Activated naive CD8-positive, alpha-beta T cell (primary cell): ENCODE results near the gene NFILZ.
"Not testable (repeated sequence)": the region's sequence is repeated elsewhere in the genome, so short reads cannot be mapped to it uniquely, and the experiment has no call there.

Experiments
- H3K27ac Mint-ChIP-seq: one replicate; pipeline ENCODE4 v1.8.0; 2021; ENCODE audit warnings: mixed read lengths
- H3K27me3 Mint-ChIP-seq: one replicate; pipeline ENCODE4 v1.8.0; 2021; ENCODE audit warnings: mixed read lengths
- H3K36me3 Mint-ChIP-seq: one replicate; pipeline ENCODE4 v1.8.0; 2021; ENCODE audit warnings: mixed read lengths
- H3K4me1 Mint-ChIP-seq: one replicate; pipeline ENCODE4 v1.8.0; 2021; ENCODE audit warnings: low read depth, mixed read lengths
- H3K4me3 Mint-ChIP-seq: one replicate; pipeline ENCODE4 v1.8.0; 2021; ENCODE audit warnings: mild to moderate bottlenecking, mixed read lengths
- H3K9me3 Mint-ChIP-seq: one replicate; pipeline ENCODE4 v1.8.0; 2021; ENCODE audit warnings: low read depth, mixed read lengths

Gene NFILZ

DNA sequence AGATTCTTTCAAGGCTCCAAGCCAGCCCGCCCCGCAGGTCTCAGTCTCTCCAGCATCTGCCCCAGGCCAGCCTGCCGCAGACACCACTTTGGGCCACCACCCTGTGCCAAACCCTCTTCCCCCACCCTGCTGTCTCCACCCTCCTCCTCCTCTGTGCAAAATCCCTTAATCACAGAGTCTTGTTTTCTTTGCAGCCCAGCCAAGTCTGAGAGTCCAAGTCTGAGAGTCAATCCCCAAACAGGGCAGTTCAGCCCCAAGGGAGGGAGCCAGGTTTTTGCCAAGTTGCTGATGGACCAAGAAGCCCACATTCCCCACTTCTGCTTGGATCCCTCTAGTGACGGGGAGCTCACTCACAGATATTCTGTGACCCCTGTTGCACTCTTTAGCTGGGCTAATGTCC, 23.0 kb upstream of the NFILZ start:
- peaks cover 22% of the 10 kb centered on the region for H3K4me1 Mint-ChIP-seq
- no peak overlapping the region for H3K4me3 Mint-ChIP-seq
- H3K9me3 Mint-ChIP-seq = no peaks in the 10 kb centered on the region
- H3K27me3 Mint-ChIP-seq = no peaks in the 10 kb centered on the region
- H3K36me3 Mint-ChIP-seq = peaks cover 6% of the 10 kb centered on the region
- H3K27ac Mint-ChIP-seq = no peak overlapping the region

DNA sequence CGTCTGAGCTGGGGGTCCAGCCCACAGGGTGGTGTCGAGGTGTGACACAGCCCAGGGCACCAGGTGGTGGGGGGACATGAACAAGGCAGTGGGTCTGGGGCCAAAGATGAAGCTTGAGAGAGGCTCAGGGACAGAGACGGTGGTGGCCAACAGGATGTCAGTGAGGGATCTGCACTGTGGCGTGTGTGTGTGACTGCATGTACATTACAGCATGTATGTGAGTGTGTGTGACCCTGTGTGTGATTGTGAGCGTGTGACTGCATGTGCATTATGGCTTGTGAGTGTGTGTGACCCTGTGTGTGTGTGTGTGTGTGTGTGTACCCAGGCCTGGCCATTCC, 21.5 kb upstream of the NFILZ start:
- Mint-ChIP-seq H3K9me3 (no peaks in the 10 kb centered on the region), H3K4me3 (peak overlapping the region; percentile 78), H3K27me3 (no peaks in the 10 kb centered on the region), H3K36me3 (peaks cover 3% of the 10 kb centered on the region), H3K27ac (peak overlapping the region; percentile 12), H3K4me1 (peaks cover 27% of the 10 kb centered on the region)

DNA sequence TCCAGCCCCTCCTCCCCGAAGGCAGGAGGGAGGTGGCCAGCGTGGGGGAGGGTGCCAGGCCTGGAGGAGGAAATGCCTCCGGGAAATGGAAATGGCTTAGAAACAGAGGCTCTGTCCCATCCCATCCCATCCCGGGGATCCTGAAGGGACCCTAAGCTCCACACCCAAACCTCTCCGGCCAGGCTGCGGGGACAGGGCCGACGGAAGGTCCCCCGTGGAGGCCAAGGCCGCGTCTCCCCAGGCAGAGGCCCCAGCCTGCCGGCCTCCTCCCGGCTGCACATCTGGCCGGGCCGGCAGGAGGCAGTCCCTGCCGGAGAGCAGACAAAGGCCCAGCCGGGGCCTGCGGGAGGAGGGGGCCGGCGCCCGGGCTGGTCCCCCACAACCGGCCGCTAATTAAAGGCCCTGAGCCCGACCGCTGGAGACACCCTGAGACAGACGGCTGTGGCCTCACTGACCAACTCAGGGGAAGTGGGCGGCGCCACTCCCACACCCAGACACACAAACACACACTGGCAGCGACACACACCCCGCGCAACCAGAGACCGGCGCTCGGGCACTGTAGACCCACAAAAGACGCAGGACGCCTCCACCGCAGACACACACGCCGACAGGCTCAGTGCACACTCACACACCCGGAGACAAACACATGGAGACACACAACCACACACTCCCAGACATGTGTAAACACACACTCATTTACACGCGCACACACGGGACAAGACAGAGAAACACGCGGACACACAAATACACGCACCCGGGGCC, 21.0 kb upstream of the NFILZ start:
- H3K4me1 Mint-ChIP-seq = peaks cover 27% of the 10 kb centered on the region
- H3K27ac Mint-ChIP-seq = peak overlapping the region; percentile 76
- H3K9me3 Mint-ChIP-seq = no peaks in the 10 kb centered on the region
- H3K36me3 Mint-ChIP-seq = peaks cover 3% of the 10 kb centered on the region
- H3K27me3 Mint-ChIP-seq = no peaks in the 10 kb centered on the region
- H3K4me3 Mint-ChIP-seq = peak overlapping the region; percentile 90

DNA sequence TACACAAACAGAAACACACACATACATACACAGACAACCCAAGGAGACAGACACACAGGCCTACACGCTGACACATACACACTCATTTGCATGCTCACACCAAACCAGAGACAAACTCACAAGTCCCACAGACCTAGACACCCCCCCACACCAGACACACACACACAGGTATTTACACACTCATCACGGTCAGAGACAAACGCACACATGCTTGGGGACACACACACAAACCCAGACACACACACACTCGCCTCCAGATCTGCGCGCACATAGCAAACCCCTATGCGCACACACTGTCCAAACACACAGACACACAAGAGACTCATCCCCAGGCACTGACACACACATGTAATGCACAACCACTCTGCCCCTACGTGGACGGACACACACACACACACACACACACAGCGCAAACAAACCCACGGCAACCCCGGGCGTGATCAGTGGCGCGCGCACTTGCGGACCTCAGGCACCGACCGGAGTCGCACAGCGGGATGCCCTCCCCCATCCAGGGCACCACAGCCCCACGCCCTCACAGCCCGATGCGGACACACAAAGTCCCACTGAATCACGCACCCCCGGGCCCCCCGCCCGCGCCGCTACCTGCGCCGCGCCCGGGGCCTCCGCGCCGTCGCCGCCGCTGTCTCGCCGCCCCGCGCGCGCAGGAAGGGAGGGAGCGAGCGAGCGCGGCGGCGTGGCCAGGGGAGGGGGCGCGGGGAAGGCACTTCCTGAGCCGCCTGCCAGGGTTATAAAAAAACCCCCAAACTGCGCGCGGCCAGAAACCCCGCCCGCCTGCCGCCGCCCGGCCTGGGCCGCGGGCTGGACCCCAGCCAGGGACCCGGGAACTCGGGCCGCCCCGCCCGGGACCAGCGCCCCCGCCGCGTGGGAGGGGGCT, 20.1 kb upstream of the NFILZ start, which contains the start of gene ADAMTS10:
ADAMTS10 (minus strand) TSS at position 675 of the 895 bp plus-strand sequence. CDS start 5,005 bp downstream, outside the sequence.
- peaks cover 30% of the 10 kb centered on the region for H3K4me1 Mint-ChIP-seq
- peak within 1 kb of the TSS; percentile 90 for H3K4me3 Mint-ChIP-seq
- H3K36me3 Mint-ChIP-seq = no peaks in the 10 kb centered on the region
- H3K27ac Mint-ChIP-seq = peak within 1 kb of the TSS; percentile 76
- H3K27me3 Mint-ChIP-seq = no peaks in the 10 kb centered on the region
- H3K9me3 Mint-ChIP-seq = no peaks in the 10 kb centered on the region

DNA sequence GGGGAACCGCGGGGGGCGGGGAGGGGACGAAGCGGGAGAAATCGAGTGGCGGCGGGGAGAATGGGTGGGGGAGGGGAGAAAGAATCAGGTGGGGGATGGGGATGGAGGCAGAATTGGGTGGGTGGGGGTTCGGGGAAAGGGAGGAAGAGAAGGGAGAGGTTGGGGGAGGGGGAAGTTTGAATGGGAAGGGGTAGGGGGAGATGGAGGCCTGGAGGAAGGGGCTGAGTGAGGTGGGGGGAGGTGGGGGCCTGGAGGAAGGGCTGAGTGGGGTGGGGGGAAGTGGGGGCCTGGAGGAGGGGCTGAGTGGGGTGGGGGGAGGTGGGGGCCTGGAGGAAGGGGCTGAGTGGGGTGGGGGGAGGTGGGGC, 19.5 kb upstream of the NFILZ start:
- no peak overlapping the region for H3K4me3 Mint-ChIP-seq
- no peaks in the 10 kb centered on the region for H3K9me3 Mint-ChIP-seq
- H3K36me3 Mint-ChIP-seq = no peaks in the 10 kb centered on the region
- H3K4me1 Mint-ChIP-seq = peaks cover 34% of the 10 kb centered on the region
- no peak overlapping the region for H3K27ac Mint-ChIP-seq
- H3K27me3 Mint-ChIP-seq = no peaks in the 10 kb centered on the region

DNA sequence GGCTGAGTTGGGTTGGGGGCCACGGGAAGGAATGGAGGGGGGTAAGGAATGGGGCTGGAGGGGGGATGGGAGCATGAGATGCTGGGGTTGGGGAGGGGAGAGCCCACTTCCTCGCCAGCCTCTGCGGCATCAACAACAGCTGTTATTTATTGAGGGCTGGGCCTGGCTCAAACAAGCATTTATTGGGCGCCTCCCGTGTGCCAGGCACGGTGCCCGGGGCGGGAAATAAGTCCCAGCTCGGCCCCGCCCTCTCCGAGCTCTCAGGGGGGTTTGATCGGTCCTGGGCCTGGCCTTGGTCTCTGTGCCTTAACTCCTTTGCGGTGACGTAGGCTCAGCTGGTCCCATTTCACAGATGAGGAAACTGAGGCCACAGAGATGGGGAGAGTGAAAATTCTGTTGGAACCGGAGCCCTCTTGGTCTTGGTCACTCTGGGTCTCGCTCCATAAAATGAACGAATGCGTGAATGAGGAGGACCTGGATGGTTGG, 19.0 kb upstream of the NFILZ start:
- peak overlapping the region; percentile 51 for H3K4me3 Mint-ChIP-seq
- H3K27ac Mint-ChIP-seq = no peak overlapping the region
- no peaks in the 10 kb centered on the region for H3K9me3 Mint-ChIP-seq
- H3K4me1 Mint-ChIP-seq = peaks cover 34% of the 10 kb centered on the region
- no peaks in the 10 kb centered on the region for H3K36me3 Mint-ChIP-seq
- H3K27me3 Mint-ChIP-seq = no peaks in the 10 kb centered on the region

DNA sequence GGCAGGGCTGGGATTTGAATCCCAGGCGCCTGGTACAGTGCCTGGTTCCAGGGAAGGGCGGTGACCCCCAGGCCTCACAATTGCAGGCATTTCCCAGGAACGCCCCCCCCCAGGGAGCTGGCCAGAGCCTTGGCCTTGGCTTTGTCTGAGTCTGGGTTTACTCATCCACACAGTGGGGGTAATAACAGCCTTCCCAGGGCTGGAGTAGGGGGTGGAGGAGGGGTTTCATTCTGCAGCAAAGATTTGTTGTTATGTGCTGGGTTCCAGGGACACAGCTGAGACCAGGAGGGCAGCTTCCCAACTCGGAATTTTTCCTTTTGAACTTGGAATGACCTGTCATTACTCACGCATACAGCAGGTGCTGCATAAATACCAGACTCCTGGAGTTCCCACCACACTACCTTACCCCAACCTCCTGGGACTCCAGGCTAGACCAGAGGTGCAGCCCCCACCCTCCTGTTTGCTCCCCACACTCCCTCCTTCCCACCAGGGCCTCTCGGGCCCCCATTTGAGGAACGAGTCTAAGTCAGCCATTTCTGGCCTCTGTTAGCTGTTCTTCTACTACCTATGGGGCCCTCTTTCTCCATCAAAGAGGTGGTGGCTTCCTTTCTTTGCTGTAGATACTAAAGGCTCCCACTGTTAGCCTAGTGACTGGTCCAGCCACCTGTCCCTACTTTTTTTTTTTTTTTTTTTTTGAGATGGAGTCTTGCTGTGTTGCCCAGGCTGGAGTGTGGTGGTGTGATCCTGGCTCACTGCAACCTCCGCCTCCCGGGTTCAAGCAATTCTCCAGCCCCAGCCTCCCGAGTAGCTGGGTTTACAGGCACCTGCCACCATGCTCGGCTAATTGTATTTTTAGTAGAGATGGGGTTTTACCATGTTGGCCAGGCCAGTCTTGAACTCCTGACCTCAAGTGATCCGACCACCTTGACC, 18.3 kb upstream of the NFILZ start:
- no peak overlapping the region for H3K27ac Mint-ChIP-seq
- peak overlapping the region; percentile 77 for H3K4me3 Mint-ChIP-seq
- H3K4me1 Mint-ChIP-seq = peaks cover 34% of the 10 kb centered on the region
- H3K9me3 Mint-ChIP-seq = no peaks in the 10 kb centered on the region
- no peaks in the 10 kb centered on the region for H3K27me3 Mint-ChIP-seq
- H3K36me3 Mint-ChIP-seq = no peaks in the 10 kb centered on the region

DNA sequence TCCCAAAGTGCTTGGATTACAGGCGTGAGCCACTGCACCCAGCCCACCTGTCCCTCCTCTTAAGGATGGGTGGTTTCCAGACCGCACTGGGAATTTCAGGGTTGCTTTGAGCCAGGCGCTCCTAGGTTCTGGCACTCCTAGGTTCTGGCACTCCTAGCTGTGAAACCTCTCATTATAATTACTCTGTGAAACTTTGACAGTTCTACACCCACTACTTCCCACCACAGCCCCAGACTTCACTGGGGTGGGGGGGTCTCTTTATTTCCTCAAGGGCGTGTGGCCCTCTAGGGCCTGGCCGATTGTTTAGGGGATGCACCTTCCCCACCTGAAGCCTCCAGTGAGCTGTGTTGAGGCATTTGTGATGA, 17.6 kb upstream of the NFILZ start:
- Mint-ChIP-seq H3K4me1 (peaks cover 34% of the 10 kb centered on the region), H3K27me3 (no peaks in the 10 kb centered on the region), H3K27ac (no peak overlapping the region), H3K4me3 (peak overlapping the region; percentile 77), H3K36me3 (no peaks in the 10 kb centered on the region), H3K9me3 (no peaks in the 10 kb centered on the region)

DNA sequence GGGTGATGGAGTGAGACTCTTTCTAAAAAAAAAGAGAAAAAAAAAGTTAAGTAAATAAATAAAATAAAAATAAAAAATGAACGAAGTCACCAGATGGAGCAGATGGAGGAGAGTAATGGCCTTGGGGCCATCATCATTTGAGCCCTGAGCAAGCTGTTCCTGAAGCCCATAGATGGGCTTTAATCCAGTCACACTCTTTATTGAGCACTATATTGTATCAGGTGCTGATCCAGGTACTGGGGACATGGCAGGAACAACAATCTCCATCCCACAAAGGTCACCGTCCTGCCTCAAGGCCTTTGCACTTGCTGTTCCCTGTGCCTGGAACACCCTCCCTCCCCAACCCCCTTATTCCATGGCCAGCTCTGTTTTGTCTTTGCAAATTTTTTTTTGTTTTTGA, 16.0 kb upstream of the NFILZ start:
- no peak overlapping the region for H3K27ac Mint-ChIP-seq
- H3K27me3 Mint-ChIP-seq = no peaks in the 10 kb centered on the region

DNA sequence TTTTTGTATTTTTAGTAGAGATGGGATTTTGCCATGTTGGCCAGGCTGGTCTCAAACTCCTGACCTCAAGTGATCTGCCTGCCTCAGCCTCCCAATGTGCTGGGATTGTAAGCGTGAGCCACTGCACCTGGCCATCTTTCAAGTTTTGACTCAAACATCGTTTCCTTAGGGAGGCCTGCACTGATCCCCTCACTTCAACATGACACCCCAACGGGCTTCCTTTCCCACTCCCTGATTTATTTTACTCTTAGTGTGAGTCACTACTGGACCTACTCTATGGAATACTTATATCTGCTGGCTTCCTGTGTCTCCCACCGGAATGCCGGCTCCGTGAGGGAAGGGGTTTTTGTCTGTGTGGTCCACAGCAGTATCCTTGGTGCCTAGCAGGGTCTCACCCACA, 15.4 kb upstream of the NFILZ start:
- Mint-ChIP-seq H3K36me3 (no peaks in the 10 kb centered on the region), H3K27me3 (no peaks in the 10 kb centered on the region), H3K4me1 (peaks cover 22% of the 10 kb centered on the region), H3K27ac (no peak overlapping the region), H3K9me3 (no peaks in the 10 kb centered on the region), H3K4me3 (no peak overlapping the region)

More for the DNA sequence above, 16.0 kb upstream of the NFILZ start:
- H3K4me3 Mint-ChIP-seq = no peak overlapping the region
- peaks cover 27% of the 10 kb centered on the region for H3K4me1 Mint-ChIP-seq
- no peaks in the 10 kb centered on the region for H3K9me3 Mint-ChIP-seq
- no peaks in the 10 kb centered on the region for H3K36me3 Mint-ChIP-seq

DNA sequence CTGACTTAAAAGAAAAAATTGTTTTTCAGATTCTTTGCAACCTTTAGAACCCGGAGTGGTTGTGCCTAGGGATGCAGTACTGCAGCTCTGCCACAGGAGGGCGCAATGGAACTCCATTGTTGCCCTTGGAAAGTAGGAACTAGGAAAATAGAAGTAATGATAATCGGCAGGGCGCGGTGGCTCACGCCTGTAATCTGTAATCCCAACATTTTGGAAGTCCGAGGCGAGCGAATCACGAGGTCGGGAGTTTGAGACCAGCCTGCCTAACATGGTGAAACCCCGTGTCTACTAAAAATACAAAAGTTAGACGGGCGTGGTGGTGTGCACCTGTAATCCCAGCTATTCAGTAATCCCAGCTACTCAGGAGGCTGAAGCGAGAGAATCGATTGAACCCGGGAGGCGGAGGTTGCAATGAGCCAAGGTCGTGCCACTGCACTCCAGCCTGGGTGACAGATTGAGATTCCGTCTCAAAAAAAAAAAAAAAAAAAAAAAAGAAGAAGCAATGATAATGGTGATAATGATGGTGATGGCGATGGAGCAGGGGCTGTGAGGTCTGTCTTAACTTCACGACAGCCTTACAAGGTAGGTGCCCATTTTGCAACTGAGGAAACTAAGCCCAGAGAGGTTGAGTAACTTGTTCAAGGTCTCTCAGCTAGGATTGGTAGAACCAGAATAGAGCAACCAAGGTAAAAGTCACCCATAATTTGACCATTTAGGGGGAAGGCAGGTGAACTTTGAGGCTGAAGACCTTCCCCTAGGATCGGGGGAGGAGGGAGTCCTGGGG, 14.4 kb upstream of the NFILZ start:
- Mint-ChIP-seq H3K27me3 (no peaks in the 10 kb centered on the region), H3K36me3 (no peaks in the 10 kb centered on the region)

DNA sequence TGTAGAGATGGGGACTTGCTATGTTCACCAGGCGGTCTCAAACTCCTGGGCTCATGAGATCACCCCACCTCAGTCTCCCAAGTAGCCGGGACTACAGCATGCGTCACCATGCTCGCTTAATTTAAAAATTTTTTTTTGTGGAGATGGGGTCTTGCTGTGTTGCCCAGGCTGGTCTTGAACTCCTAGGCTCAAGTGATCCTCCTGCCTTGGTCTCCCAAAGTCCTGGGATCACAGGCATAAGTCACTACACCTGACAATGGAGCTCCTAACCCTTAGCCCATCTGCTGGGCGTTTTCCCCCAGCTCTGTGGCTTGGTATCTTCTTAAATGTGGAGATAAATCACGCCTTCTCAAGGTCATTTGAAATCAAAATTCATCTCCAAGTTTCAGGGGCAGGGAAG, 13.6 kb upstream of the NFILZ start:
- H3K27ac Mint-ChIP-seq = no peak overlapping the region
- peaks cover 17% of the 10 kb centered on the region for H3K4me1 Mint-ChIP-seq
- no peaks in the 10 kb centered on the region for H3K27me3 Mint-ChIP-seq
- no peaks in the 10 kb centered on the region for H3K36me3 Mint-ChIP-seq
- no peaks in the 10 kb centered on the region for H3K9me3 Mint-ChIP-seq
- no peak overlapping the region for H3K4me3 Mint-ChIP-seq

More for the DNA sequence above, 14.4 kb upstream of the NFILZ start:
- Mint-ChIP-seq H3K4me1 (peaks cover 19% of the 10 kb centered on the region), H3K4me3 (no peak overlapping the region), H3K9me3 (no peaks in the 10 kb centered on the region), H3K27ac (no peak overlapping the region)

DNA sequence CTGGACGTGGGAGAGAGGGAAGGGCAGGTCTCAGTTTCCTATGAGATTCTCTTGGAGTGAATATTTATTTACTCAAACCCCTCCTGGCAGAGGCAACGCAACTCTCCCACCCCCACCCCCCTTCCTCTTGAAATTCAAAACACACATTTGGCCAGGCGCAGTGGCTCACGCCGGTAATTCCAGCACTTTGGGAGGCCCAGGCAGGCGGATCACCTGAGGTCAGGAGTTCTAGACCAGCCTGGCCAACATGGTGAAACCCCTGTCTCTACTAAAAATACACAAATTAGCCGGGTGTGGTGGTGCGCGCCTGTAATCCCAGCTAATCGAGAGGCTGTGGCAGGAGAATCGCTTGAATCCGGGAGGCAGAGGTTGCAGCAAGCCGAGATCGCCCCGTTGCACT, 13.1 kb upstream of the NFILZ start:
- H3K4me3 Mint-ChIP-seq, H3K27ac Mint-ChIP-seq, H3K9me3 Mint-ChIP-seq, H3K27me3 Mint-ChIP-seq, H3K36me3 Mint-ChIP-seq: not testable (repeated sequence)
- peaks cover 13% of the 10 kb centered on the region for H3K4me1 Mint-ChIP-seq

DNA sequence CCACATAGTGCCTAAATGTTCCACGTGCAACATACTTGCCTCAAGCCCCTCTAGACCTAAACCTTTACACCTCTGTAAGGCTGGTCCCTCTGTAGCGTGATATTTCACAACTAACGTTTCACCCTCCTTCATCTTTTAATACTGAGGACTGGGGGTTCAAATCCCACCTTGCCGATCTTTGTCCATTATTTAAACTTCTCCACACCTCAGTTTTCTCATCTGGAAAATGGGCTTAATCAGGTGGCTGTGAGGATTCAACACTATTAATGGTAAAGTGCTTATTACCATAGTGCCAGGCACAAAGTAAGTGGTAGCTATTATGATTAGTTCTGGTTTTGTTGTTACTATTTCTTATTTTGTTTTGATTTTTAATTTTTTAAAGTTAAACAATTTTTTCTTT, 12.4 kb upstream of the NFILZ start:
- no peak overlapping the region for H3K4me3 Mint-ChIP-seq
- no peaks in the 10 kb centered on the region for H3K27me3 Mint-ChIP-seq
- H3K9me3 Mint-ChIP-seq = no peaks in the 10 kb centered on the region
- no peaks in the 10 kb centered on the region for H3K36me3 Mint-ChIP-seq
- no peak overlapping the region for H3K27ac Mint-ChIP-seq
- peaks cover 7% of the 10 kb centered on the region for H3K4me1 Mint-ChIP-seq
